HG02870 (cell line): ENCODE data around the gene CTBP2.

Source experiments
- ATAC-seq: cut with Tn5 transposase; IDR thresholded peaks from one replicate; pipeline ENCODE4 v1.9.1; 2021; ENCODE audit warnings: mild to moderate bottlenecking, moderate library complexity; ENCODE audit not compliant: unreplicated experiment

Gene CTBP2

DNA sequence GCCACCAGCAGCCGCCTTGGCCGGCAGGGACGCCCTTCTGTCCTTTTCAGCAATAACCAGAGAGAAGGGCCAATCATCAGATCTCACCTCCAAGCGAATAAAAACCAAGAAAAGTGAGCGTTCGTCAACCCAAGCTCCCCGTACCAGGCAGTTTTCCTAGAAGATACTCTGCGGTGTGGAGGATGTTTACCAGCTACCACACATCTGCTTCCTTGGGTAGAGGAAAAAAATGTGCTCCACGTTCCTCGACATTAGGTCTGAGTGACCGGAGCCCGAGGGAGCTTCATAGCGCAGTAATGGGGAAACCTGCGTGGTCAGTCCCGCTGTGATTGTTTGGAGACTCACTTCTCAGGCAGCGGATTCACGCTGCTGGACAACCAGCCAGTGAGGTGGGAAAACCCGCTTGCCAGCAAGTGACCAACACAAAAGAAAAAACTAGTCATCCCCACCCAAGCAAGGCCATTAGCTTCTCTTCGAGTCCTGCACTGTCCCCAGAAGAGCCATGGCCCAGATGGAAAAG, 145.5 kb downstream of the CTBP2 start:
- no peak for ATAC-seq

DNA sequence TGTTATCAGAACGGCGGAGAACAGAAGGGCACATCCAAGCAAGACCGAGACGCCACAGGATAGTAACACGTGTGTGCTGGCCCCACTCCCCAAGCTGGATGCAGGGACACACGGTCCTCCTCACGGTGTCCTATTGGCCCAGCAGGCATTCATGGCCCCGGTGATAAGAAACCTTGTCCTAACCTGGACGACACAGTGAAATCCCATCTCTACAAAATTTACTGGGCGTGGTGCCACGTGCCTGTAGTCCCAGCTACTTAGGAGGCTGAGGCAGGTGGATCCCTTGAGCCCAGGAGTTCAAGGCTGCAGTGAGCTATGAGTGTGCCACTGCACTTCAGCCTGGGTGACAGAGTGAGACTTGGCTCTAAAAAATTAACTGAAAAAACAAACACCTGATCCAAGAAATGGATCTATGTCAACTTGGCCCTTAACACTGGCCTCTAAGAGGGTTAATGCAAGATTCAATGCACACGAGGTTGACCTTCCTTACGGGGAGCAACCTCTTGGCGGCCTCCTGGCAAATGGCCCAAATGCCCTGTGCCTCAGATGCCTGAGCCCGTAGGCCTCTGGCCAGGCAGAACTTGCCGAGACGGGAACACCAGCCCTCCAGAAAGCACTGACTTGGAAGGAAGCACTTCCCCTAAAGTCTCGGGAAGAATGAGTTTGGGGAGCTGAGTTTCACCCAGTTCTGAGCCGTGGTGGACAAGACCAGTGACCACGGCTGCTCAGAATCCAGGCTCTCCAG, 146.1 kb downstream of the CTBP2 start:
- ATAC-seq: no peak

GRCh38 chr10:125013529-125013872, 146.9 kb downstream of the CTBP2 start:
- no peak for ATAC-seq

GRCh38 chr10:125012851-125013528, 147.4 kb downstream of the CTBP2 start:
- no peak for ATAC-seq

GRCh38 chr10:125011926-125012705, 148.2 kb downstream of the CTBP2 start:
- no peak for ATAC-seq

GRCh38 chr10:125011171-125011925, 149.0 kb downstream of the CTBP2 start:
- ATAC-seq: no peak

DNA sequence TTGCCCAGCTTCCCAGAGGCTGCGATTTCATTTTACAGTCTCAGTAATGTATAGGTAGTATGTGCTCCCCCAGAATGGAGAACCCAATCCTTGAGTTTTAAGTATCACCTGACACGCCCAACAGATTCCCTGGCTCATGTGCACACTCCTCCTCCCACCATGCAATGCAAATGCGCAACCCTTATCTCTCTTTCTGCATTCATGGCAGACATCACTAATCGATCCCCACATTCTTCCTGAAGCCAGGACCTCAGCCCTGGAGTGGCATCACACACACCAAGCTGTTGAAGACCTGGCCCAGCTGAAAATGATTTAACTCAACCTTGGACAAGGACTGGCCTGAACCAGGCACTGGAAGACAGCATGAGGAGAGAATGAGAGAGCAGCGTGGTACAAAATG, 150.0 kb downstream of the CTBP2 start:
- ATAC-seq: no peak

GRCh38 chr10:125009661-125010161, 150.7 kb downstream of the CTBP2 start:
- ATAC-seq: no peak

DNA sequence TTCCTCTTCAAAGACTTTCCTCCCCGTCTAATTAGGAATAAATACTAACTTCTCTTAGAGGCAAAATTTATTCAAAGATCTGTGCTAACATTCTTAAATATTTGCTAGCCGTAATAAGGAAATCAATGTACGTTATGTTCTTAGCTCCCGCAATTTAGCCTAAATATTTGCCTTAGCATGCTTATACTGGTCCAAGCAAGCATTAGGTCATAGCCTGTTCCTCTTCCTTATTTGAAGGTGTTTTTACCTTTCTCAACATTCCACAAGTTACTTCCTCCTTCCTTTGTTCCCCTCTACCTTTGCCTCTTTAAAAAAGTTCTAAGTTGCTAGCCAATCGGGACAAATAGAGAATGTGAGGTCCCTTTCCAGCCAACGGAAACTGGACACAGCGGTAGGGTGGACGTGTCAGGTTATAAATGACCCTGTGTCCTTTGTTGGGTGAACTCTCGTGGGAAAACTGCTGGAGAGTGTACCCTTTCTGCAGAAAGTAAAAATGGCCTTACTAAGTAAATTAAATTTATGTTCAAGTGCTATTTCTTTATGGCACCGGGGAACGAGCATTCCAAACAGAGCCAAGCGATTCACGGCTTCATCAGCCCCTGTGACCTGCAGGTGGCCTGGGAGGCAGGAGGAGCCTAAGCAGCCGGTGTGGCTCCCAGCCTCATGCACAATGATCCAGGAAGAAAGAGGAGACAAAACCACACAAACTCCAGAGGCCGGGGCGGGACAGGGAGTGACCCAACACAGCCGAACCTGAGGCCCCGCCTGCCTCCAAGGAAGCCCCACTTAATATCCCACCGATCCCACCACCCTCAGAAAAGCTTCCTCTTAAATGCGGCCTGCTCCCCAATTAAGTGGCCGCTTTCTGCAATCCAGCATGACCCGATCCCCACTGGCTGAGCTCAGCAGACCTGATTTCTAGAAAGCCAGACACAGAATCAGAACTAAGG, 151.4 kb downstream of the CTBP2 start:
- ATAC-seq: no peak

GRCh38 chr10:125007436-125007835, 152.9 kb downstream of the CTBP2 start:
- ATAC-seq: no peak

- no peak for ATAC-seq
Observed at GRCh38 chr10:125006921-125007426, 153.4 kb downstream of the CTBP2 start.

DNA sequence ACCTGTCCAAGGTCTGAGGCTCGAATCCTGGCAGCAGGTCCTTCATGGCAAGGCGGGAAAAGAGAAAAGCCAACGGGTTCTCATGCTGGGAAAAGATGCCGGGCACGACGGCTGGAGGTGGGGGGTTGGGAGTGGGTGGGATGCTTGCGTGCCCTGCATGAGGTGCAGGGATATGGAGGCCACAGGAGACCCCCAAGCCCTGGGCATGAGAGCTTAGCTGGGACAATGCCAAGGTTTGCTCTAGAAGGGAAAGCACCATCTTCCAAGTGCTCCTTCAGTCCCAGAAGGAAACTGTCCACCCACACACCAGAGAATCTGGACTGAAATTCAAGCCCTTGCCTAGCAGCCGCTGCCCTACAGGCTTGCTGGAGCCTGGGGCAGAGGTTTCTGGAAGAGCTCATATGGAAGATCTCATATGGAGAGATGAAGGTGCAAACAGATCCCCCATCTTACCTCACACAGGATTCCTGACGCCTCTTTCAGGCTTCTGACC, 154.1 kb downstream of the CTBP2 start:
- no peak for ATAC-seq

DNA sequence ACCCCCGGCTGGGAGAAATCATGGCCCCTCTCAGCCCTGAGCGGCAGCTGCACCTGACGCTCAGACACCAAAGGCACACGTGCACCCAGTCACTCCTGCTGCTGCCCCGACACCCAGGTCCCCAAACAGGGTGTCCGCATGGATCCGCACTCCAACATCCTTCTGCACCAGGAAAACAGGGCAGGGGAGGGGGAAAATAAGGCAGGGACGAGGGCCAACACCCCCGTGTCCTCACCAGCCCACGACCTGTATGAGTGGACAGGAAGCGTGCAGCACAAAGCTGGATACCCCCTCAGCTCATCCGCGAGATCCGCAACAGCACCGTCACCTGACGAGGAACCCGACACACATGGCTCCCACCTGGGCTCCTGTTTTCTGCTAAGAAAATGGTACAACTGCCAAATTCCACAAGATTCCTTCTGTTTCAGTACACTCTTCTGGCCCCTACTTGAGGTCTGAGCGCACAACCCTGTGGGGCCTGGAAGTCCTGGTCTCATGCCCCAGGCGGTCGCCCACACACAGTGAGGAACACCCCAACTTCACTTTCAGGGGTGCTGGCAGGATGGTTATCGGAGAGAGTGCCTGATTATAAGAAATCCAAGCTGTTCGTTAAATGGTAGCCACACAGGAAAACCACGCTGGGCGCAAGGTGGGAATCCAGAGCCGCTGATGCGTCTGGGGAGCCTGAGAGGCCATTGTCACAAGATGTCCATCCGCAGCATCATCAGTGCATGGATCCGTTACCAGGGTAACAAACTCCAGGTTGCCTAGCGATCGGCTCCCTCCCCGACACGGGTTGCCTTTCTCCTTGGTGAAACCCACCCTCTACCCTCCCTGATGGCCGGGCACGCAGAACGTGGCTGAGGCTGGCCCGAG, 154.8 kb downstream of the CTBP2 start:
- ATAC-seq: no peak

GRCh38 chr10:125004571-125005311, 155.6 kb downstream of the CTBP2 start:
- ATAC-seq: no peak

GRCh38 chr10:125003901-125004467, 156.4 kb downstream of the CTBP2 start:
- ATAC-seq: no peak

GRCh38 chr10:125003146-125003900, 157.0 kb downstream of the CTBP2 start:
- no peak for ATAC-seq
